ENCODE results near the gene EP400.
"Not testable (repeated sequence)": the region's sequence is repeated elsewhere in the genome, so short reads cannot be mapped to it uniquely, and the experiment has no call there.

The EP400 gene

GRCh38 chr12:131985510-131985875, 35.8 kb downstream of the EP400 start:
- not testable (repeated sequence) for DNase-seq (ENCODE audit: low read depth in 2 of 3, low spot score in 1 of 3)

GRCh38 chr12:131986361-131986760, 36.6 kb downstream of the EP400 start:
- DNase-seq (ENCODE audit: low read depth in 2 of 3, low spot score in 1 of 3), result no peak

- no peak for DNase-seq (ENCODE audit: low read depth in 2 of 3, low spot score in 1 of 3)
Measured at GRCh38 chr12:131986910-131987309, 37.2 kb downstream of the EP400 start.

GRCh38 chr12:131987552-131987951, 37.8 kb downstream of the EP400 start:
- DNase-seq (ENCODE audit: low read depth in 2 of 3, low spot score in 1 of 3), result no peak

GRCh38 chr12:131988054-131988796, 38.5 kb downstream of the EP400 start:
- no peak for DNase-seq (ENCODE audit: low read depth in 2 of 3, low spot score in 1 of 3)

GRCh38 chr12:131989021-131989420, 39.3 kb downstream of the EP400 start:
- DNase-seq (ENCODE audit: low read depth in 2 of 3, low spot score in 1 of 3), result no peak

GRCh38 chr12:131990066-131990979, 40.6 kb downstream of the EP400 start:
- DNase-seq (ENCODE audit: low read depth in 2 of 3, low spot score in 1 of 3), result no peak

- DNase-seq (ENCODE audit: low read depth in 2 of 3, low spot score in 1 of 3), result no peak
Measured at GRCh38 chr12:131990980-131991305, 41.2 kb downstream of the EP400 start.

- no peak for DNase-seq (ENCODE audit: low read depth in 2 of 3, low spot score in 1 of 3)
Measured at GRCh38 chr12:131991816-131992430, 42.2 kb downstream of the EP400 start.

- DNase-seq (ENCODE audit: low read depth in 2 of 3, low spot score in 1 of 3), result no peak
Measured at GRCh38 chr12:131994589-131994988, 44.8 kb downstream of the EP400 start.

GRCh38 chr12:132000286-132000872, 50.6 kb downstream of the EP400 start:
- DNase-seq (ENCODE audit: low read depth in 2 of 3, low spot score in 1 of 3), result no peak

- no peak for DNase-seq (ENCODE audit: low read depth in 2 of 3, low spot score in 1 of 3)
Measured at GRCh38 chr12:132003846-132004245, 54.1 kb downstream of the EP400 start.

- DNase-seq (ENCODE audit: low read depth in 2 of 3, low spot score in 1 of 3), result no peak
Measured at GRCh38 chr12:132004946-132005345, 55.2 kb downstream of the EP400 start.

- no peak for DNase-seq (ENCODE audit: low read depth in 2 of 3, low spot score in 1 of 3)
Measured at GRCh38 chr12:132006056-132006680, 56.4 kb downstream of the EP400 start.

- DNase-seq (ENCODE audit: low read depth in 2 of 3, low spot score in 1 of 3), result no peak
Measured at GRCh38 chr12:132007041-132007440, 57.3 kb downstream of the EP400 start.

- no peak for DNase-seq (ENCODE audit: low read depth in 2 of 3, low spot score in 1 of 3)
Measured at GRCh38 chr12:132009336-132009859, 59.7 kb downstream of the EP400 start.

GRCh38 chr12:132012919-132013568, 63.3 kb downstream of the EP400 start:
- DNase-seq (ENCODE audit: low read depth in 2 of 3, low spot score in 1 of 3), result no peak

- DNase-seq (ENCODE audit: low read depth in 2 of 3, low spot score in 1 of 3), result no peak
Measured at GRCh38 chr12:132014092-132014914, 64.6 kb downstream of the EP400 start.

- no peak for DNase-seq (ENCODE audit: low read depth in 2 of 3, low spot score in 1 of 3)
Measured at GRCh38 chr12:132014915-132015280, 65.2 kb downstream of the EP400 start.
